GM18502 (cell line): ENCODE data around the gene SNRPA1.
"Not testable (repeated sequence)": the region's sequence is repeated elsewhere in the genome, so short reads cannot be mapped to it uniquely, and the experiment has no call there.

Experiments used
- ATAC-seq: cut with Tn5 transposase; IDR thresholded peaks from one replicate; pipeline ENCODE4 v1.9.1; 2021; ENCODE audit warnings: mild to moderate bottlenecking; ENCODE audit not compliant: unreplicated experiment, poor library complexity

SNRPA1 gene

DNA sequence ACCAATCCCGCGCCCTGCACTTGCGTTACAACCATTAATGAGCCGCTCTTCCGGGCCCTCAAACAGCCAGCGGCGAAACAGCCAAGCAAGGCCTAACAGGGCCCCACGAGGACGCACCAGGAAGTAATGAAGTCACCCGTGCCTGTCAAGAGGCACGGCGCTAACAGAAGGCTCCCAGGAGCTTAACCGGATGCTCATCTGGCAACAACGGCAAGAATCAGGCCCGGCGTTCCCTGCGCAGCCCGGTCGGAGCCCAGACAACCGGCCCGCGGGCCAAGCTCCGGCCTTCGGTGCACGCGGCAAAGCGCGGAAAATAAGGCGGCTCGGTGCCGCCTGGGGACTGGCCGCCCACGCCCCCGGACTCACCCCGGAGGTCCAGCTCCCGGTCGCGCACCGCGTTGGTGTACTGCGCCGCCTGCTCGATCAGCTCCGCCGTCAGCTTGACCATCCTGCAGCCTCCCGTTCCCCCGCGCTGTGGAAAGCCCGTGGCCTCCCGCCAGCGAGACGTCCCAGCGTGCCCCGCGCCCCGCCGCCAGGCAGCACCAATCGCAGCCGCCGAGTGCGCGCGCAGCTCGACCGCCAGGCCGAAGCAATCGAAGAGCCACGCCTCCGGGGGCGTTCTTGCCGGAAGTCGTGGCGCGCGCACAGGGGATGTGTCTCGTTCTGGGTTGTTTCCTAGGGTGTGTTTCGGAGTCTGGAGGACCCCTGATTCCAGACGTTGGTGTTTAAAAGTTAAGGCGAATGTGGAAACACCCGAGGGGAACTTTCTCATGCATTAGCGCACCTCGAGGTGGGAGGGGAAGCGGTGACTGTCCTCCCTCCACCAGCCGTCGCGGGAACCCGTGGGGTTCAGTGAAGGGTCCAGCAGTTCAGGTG lies at the start of gene SNRPA1:
Gene SNRPA1 (minus strand): TSS at position 518 of the 876 bp plus-strand sequence. CDS start 70 bp downstream, at position 448.
- peak; percentile 79 for ATAC-seq

DNA sequence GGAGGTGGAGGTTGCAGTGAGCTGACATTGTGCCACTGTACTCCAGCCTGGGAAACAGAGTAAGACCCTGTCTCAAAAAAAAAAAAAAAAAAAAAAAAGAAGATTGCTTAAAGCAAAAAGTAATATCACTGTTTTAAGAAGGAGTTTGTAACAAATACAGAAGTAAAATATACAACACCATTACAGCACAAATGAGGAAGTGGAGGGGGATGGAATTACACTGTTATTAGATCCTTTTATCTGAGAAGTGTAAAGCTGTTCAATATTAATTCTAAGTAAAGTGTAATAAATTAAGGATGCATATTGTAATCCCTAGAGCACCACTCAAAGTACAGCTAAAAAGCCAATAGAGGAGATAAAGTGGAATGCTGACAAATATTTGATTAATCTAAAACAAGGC lies 47.0 kb upstream of the SNRPA1 start:
- no peak for ATAC-seq

DNA sequence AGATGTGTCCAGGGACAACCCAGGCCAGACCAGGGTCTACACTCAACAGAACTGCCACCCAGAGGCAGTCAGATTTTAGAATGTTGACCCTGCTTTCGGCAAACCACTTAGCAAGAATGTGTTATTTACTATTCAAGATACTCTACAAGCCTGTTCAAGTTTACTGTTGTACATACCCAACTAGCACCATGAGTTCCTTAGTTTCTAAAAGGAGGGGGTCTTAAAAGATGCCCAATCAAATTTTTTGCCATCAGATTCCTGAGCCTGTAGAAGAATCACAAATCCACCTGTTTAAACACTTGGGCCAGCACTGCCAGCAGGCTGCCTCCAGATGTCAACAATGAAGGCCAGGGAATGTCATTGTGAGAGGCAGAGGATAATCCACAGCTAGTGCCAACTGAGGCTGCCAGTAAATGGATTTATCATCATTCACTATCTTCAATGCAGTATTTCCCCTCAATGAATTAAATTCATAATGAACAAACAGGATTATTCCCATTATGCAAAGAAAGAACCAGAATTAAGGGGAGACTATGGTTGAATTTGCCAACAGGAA lies 43.5 kb upstream of the SNRPA1 start:
- no peak for ATAC-seq

DNA sequence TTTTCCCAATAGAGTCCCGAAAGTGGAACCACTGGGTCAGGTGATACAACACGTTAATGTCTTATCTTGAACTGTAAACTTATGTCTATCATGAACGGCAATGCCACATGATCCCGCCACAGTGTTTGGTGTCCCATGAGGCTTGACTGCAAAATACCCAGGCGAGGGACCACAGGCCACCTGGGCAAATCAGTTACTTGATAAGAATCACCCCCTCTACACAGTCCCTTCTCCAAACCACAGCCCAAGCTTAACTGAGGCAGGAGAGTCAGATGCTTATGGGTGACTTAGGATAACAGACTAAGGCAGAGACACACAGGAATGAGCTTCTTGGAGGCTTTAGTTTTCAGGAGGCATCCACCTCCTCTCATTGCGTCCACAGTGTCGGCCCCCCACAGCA lies 42.9 kb upstream of the SNRPA1 start:
- ATAC-seq, result no peak

DNA sequence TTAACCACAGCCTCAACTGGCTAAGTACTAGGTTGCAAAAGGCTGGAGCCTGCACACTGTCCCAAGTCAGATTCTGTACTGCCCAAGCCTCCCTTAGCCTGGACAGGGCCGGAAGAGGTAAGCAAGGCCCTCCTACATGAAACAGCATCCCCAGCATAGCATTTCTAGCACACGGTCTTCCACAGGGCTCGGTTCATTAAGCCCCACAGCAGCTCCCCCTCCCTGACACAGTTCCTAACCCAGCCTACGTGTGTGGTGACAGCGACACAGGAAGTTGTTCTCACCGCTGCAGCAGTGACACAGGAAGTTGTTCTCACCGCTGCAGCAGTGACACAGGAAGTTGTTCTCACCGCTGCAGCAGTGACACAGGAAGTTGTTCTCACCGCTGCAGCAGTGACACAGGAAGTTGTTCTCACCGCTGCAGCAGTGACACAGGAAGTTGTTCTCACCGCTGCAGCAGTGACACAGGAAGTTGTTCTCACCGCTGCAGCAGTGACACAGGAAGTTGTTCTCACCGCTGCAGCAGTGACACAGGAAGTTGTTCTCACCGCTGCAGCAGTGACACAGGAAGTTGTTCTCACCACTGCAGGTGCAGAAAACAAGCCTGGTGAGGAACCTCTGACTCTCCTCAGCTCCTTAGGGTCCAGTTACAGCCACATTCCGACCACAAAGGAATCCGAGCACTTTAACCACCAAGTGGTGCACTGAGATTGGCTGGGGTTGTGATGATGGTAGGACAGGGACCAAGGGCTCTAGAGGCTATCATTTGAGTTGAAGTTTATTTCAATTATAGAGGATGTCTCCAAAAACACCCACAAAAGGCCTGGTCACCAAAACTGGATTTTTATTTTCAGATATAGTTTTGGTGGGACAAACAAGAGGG lies 39.1 kb upstream of the SNRPA1 start:
- ATAC-seq, result not testable (repeated sequence)

DNA sequence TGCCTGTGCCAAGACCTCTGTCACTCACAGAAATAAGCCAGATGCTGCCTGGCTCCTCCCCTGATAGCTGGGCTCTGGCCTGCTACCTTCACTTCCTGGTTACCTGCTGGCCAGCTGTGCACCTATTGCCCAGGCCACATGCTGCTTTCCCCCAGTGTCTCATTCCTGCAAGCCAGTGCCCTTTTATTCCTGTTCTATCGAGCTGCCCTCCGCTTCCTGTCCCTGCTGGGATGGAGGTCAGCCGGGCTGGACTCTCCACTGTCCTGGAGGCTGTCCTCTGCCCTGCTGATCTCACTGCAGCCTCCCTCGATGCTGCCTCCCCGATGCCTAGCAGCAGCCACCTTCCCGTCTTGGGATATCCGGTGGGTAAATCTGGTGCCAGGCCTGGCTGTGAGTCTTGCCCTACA lies 37.0 kb upstream of the SNRPA1 start:
- no peak for ATAC-seq

DNA sequence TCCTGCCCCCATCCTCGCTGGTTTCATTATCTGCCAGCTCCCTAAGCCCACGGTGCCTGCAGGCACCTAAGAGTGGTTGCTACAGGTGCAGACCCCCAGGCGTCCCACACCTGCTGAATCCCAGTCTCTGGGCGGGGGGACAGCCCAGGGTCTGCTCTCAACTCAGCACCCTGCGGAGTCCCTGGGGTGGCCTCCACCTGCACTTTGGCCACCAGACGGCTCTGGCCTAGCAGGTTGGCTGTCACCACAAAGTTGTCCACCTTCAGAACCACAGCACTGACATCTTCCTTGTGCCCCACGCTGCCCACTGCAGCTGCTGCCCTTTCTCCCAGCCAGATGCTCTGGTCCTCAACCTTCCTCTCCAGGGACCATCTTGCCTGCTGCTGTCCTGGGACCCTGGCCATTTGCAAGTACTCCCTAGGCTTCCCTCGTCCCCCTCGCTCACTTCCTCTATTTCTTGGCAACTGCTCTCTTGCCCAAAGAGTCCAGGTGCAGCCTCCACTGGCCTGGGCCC lies 34.9 kb upstream of the SNRPA1 start:
- no peak for ATAC-seq

DNA sequence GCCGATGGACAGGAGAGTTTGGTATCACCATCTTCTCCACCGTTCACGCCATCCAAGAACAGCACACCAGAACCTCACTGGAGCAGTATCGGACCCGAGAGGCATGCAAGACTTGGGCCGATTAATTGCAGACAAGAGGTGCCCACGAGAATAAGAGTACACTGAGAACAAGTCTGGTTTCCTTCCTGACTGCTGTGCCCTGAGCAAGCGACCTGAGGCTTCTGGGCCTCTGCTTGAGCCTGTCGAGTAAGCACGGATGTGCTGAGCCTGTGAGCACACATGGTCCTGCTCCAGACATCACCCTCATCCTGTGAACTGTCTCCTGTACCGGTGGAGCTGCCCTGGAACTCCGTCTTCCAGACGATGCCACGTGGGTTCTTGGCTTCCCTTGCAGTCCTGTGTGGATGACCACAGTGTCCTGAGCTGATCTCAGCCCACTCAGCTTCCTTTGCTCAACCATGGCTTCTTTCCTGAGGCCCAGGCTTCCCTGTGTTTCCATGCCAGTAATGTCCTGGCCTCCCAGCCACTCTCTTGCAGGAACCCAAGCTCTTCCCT lies 34.3 kb upstream of the SNRPA1 start:
- no peak for ATAC-seq

DNA sequence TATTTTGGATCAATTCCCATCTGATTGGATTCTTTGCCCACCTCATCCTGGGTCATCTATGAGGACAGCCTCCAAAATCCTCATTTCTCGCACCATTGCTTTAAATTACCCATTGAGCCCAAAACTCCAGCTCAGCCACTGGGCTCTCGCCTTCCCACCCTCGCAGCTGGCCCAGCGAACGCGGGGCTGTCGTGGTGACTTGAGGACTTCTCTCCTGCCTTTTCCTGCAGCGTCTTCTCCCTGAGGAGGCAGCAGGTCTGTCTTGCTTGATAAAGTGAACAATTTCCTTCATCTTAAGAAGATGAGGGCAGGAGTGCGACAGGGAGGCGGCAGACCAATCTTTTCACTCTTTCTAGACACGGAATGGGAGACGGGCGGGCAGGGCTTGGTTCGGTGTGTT lies 33.0 kb upstream of the SNRPA1 start:
- no peak for ATAC-seq

DNA sequence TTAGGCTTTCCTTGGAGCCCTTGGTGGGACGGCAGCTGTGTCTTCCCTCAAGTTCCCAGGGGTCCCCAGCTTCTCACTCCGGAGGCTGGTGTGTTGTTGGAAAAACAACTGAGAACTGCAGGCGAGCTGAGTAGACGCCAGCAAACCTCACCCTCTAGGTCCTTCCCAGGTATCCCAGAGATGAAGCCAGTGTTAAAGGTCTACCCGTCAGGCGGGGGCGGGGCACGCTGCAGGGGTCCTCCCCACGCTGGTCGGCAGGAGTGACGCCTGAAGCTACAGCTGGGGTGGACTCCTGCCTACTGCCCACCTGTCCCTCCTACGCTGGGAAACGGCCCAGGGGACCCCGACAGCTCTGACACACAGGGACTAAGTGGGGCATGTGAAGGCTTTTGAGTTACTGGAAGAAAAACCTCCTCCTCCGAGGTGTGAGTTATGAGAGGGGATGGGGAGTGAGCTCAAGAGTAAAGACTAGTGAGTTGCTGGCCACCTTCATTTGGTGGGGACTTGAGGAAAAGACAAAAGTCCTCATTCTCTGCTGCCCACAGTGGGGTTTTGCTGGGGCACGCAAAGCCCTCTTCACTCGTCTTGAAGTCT lies 32.2 kb upstream of the SNRPA1 start:
- ATAC-seq, result no peak

DNA sequence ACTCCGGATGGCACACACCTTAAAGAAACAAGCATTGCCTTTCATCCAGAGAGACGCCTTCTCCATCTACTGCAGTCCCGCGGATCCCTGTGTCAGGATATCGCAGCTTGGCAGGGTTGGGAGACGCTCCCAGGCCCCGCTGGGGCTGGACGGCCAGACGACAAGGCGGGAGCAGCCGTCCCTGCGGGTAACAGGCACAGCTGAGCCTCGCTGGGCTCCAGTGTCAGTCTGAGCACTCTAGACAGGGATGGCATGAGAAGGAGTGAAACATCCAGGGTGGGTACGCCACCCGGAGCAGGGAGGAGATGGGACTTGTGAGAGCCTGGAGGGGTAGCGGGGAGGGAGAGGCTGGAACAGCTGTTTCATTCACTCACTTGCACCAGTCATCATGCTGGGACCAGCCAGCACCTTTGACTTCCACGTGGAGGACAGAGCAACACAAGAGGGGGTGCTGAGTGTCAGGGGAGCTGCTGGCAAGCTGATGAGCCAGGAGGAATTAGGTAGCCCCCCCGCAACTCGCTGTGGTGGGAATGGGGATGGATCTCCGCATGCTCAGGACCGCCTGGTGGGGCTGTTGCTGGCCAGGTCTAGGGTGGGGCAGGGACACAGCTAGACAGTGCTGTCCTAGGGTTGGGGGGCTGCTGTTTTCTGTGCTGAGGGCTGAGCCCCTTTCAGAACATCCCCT lies 31.6 kb upstream of the SNRPA1 start:
- ATAC-seq, result no peak

DNA sequence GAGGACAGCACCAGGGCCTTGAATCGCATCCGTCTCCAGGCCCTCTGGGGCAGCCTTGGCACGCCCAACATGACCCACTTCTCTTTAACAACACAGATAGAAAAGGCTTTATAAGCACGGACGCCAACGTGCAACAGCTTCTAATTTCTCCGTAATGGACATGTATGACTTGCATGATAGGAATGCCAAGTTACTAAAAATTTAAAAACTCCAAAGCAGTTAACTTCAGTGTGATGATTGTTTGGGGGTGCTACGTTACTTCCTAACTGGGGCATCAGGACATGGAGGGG lies 30.9 kb upstream of the SNRPA1 start:
- ATAC-seq, result no peak

DNA sequence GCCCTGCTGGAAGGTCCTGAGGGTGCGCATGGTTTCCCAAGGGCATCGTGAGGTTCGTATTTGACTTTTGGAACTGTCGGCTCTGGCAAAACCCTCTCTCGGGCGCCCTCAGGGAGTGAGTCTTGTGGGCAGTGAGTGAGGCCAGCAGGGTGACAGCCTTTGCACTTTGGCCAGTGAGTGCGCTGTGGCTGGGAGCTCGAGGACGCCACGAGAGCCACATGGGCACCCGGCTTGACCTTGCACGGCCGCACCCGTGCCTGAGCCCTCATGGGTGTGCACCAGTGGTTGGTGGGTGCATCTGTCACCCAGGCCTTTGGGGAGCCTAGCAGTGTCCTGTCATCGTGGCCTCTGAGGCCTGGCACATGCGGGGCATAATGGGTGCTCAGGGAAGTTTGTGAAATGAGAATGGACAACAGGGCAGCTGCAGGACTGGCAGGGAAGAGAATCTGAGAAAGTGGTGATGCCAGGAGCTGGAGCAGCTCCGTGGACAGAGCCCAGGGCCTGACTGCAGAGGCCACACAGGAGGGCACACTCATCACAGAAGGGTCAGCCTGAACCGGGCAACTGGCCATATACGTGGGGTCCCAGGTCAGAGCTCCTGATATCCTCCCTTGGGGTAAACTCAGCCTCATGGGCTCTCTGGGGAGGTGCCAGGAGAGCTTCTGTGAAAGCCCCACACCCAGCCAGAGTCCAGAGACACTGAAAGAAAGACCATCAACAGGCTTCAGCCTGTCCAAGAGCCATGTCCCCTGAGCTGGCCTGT lies 30.4 kb upstream of the SNRPA1 start:
- ATAC-seq, result no peak

DNA sequence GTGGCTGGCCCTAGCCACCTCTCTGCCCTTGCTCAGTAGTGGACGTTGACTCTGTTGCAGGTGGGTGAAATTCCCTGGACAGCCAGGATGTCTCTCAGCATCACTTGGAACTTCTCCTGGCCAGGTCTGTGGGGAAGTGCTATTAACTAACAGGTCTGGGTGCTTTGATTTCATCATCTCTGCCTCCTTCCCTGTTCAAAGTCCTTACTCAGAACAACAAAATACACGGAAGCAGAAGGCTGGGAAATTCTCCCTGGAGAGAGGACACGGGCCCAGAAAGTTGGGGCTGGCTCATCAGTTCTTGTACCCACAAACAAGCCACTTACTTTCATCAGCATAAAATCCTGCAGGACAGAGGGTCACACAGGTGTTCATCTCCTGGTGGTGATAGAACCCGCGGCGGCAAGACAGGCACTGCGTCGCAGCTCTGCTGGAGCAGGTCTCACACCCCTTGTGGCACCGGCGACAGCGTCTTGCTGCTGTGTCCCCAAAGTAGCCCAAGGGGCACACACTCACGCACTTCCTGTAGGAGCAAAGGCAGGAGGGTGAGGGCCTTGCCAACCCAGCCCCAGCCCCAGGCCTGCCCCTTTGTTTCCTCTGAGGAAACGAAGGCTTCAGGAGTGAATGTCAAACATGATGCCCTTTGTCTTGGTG lies 29.6 kb upstream of the SNRPA1 start:
- ATAC-seq, result no peak

DNA sequence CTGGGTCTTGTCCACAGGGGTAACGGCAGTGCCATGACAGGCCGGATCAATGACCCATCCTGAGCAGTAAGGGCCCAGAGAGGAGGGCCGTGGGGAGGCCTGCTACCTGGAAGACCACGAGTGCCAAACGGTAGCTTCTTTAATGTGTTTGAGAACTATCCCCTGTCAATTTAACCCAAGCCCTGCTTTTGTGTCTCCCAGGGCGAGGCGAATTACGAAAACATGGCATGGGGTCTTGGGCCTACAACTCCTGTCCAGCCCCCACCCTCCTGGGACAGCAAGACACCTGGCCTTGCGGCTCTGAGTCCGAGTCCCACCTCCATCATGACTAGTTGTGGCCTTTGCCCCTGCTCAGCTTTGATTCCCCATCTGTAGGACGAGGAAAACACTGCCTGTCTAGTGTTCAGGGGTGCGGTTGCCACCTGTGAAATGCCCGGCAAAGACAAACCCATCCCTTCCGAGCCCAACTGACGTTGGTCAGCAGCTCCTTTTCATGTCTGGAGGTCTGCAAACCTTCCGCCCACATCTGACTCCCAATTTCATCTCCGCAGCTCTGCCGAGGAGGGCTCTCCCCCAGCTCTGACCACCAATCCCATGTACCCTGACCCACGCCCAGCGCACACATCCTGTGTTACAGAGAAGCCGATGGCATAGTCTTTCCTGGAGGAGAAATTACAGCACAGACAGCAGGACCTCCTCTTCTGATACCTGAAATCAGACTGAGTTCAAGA lies 28.9 kb upstream of the SNRPA1 start:
- no peak for ATAC-seq

DNA sequence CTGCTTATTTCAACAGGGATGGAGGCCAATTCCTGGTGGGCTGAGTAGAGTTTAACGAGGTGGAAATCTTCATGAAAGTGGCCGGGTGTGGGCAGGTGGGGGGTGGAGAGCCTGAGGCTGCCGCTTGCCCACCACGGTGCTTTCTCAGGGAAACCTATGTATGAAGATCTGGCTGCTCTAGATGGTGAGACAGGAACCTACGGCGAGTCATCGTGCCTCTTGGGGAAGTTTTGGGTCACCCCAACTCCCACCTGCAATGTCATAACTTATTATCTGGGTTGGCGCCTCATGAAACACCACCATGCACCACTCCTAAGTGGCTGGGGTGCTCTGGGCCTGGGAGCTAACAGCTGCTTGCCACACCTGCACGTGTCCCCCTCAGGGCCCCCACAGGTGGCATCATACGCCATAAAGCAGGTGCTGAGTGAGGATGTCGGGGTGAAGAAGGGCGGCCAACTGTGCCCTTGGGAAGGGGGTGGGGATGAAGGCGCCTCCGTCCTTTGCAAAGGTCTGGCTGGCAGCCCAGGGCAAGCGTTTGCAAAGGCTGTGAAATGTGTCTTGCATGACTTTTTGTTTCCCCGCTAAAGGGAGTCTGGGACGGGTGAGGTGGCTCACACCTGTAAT lies 27.9 kb upstream of the SNRPA1 start:
- ATAC-seq, result no peak

DNA sequence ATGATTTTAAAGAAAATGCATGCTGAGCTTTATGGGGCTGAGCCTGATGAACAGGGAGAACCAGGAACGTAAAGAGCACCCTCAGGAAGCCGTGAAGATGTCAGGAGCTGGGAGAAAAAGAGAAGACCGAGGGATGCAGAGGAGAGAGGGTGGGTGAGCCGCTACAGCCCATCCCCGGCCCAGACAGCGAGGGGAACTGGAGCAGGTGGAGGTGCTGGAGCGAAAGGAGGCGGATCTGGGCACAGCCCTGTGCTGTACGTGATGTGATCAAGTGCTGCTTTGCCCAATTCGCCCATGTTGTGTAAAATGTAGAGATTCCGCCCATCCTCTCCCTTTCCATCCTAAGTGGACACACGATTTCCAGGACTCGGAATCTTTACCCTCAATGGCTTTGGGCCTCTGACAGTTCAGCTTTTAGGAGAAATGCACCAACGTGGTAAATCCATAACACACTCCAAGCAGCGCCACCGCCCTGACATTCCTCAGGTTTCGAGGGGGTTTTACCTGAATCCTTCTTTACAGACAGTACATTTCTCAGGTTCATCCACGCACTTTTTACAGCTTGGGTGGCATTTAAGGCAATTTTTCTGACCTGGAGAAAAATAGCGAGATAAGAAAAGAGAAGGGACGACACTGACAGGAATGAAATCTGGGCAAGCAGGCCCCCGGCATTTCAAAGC lies 27.1 kb upstream of the SNRPA1 start:
- no peak for ATAC-seq
